Uterus (tissue), 4 donors: ENCODE measurements around the gene NCOR2. TPM values are rescaled to one million over a fixed set of nuclear protein-coding genes. Genes with fewer than 3 reads are reported as not detected.

Source experiments
- DNase-seq, 2 donors: peaks; one replicate each; pipeline ENCODE4 v3.0.0-alpha.2; 2019 to 2020
- H3K27ac ChIP-seq, 2 donors: fragments of 200-600 bp; sonication (generic); 1 replicate in 1 of 2; 2 replicates in 1 of 2; pipeline ENCODE4 v1.5.1; 2016 to 2018
- H3K27me3 ChIP-seq, 2 donors: fragments of 200-600 bp; sonication (generic); one replicate each; pipeline ENCODE4 v1.5.1; 2018 to 2019; ENCODE audit warnings: control low read depth in 1 of 2
- H3K36me3 ChIP-seq, 2 donors: fragments of 200-600 bp; sonication (generic); one replicate each; pipeline ENCODE4 v1.5.1; 2019; ENCODE audit warnings: control low read depth in 1 of 2
- H3K4me1 ChIP-seq, 2 donors: fragments of 200-600 bp; sonication (generic); one replicate each; pipeline ENCODE4 v1.5.1; 2018 to 2019; ENCODE audit warnings: control low read depth in 1 of 2
- H3K4me3 ChIP-seq, 2 donors: fragments of 200-600 bp; sonication (generic); 1 replicate in 1 of 2; 2 replicates in 1 of 2; pipeline ENCODE4 v1.5.1; 2018 to 2019; ENCODE audit warnings: mild to moderate bottlenecking in 1 of 2
- H3K9me3 ChIP-seq, 2 donors: fragments of 200-600 bp; sonication (generic); one replicate each; pipeline ENCODE4 v1.5.1; 2019; ENCODE audit warnings: control low read depth in 1 of 2
- POLR2A ChIP-seq, 2 donors: fragments of 450-650 bp; IDR thresholded peaks; one replicate each; pipeline ENCODE4 v1.6.1; 2016; ENCODE audit warnings: antibody characterized with exemption in 2 of 2, mild to moderate bottlenecking in 1 of 2, moderate library complexity in 1 of 2
- intact Hi-C: fragments of 100-400 bp; cut with DNase I; formaldehyde crosslinking; loops from one replicate; pipeline ENCODE4 v1.15.1; 2023; ENCODE audit warnings: low total_unique reads
- total RNA-seq, 4 donors: library from RNA; depleted of rRNA in 3 of 4; stranded (reverse); fragments of >200 nt in 3 of 4; gene quantifications; one replicate each; pipeline versions ENCODE4 v1.1.0 to v1.2.4, GENCODE V29; 2014 to 2023
- TF ChIP-seq, protein P1 (sequence below), 4 experiments: fragments of 200-600 bp in 2 of 4; fragments of 450-650 bp in 2 of 4; sonication (generic) in 2 of 4; IDR thresholded peaks; one replicate each; pipeline ENCODE4 v1.5.1; 2016 to 2019; ENCODE audit warnings: antibody characterized with exemption in 4 of 4, mild to moderate bottlenecking in 2 of 4, moderate library complexity in 1 of 4
- donor health status: DM: yes; HTN: yes; CAD: no.

Gene NCOR2
- total RNA-seq, 4 donors from 2014 or later = 65.1 to 436 (median 102) TPM

DNA sequence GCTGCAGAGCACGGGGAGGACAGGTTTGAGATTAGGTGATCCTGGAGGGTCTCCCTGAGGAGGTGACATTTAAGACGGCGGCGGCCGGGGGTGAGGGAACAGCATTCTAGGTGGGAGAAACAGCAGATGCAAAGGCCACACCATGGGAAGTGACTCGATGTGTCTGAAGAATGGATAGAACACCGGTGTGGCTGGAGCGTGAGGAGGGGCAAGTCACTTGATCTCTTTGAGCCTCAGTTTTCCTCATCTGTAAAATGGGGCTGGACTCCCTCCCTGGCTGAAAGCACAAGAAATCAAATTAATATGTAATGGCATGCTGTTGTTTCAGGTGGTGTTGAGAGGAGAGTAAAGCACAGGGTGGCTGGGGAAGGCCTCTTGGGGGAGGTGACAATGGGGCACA is 10.0 kb upstream of the NCOR2 start:
- no peak overlapping the region for H3K27ac ChIP-seq
- no peaks in the 10 kb centered on the region for H3K9me3 ChIP-seq
- H3K4me3 ChIP-seq = no peak overlapping the region
- no peaks in the 10 kb centered on the region for H3K36me3 ChIP-seq
- no peaks in the 10 kb centered on the region for H3K27me3 ChIP-seq
- no peak for DNase-seq
- intact Hi-C loops = no loop called here
- no peaks in the 10 kb centered on the region for H3K4me1 ChIP-seq
- TF ChIP-seq POLR2A (IDR thresholded peaks at IDR 0.05) = no peak
- TF ChIP-seq, protein P1, sequence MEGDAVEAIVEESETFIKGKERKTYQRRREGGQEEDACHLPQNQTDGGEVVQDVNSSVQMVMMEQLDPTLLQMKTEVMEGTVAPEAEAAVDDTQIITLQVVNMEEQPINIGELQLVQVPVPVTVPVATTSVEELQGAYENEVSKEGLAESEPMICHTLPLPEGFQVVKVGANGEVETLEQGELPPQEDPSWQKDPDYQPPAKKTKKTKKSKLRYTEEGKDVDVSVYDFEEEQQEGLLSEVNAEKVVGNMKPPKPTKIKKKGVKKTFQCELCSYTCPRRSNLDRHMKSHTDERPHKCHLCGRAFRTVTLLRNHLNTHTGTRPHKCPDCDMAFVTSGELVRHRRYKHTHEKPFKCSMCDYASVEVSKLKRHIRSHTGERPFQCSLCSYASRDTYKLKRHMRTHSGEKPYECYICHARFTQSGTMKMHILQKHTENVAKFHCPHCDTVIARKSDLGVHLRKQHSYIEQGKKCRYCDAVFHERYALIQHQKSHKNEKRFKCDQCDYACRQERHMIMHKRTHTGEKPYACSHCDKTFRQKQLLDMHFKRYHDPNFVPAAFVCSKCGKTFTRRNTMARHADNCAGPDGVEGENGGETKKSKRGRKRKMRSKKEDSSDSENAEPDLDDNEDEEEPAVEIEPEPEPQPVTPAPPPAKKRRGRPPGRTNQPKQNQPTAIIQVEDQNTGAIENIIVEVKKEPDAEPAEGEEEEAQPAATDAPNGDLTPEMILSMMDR (IDR thresholded peaks at IDR 0.05) = no peak

DNA sequence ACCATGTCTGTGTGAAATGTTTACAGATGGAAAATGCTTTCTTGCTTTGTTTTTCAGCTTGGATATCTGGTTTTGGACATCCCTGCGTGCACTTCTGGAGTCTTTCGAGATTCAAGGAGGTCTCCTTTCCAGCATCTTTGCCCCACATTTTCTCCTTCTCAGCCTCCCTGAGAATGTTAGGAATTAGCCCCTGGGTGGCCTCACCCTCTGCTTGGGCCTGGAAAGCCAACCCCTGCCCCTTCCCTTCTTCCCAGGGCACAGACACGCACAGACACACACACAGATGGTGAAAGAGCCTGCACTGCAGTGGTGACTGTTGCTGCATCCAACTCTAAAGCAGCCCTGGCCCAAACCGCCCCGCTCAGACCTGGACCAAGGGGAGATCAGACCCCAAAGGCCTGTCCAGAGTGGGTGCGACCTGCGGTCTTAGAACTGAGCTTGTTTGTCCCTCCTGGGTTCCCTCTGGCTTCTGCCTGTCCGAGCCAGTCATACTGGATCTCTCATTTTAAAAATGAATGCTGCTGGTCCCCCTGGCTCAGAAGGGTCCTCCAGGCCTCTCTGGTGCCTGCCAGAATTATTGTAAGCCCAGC is 8.7 kb upstream of the NCOR2 start:
- H3K4me1 ChIP-seq = no peaks in the 10 kb centered on the region
- H3K36me3 ChIP-seq = no peaks in the 10 kb centered on the region
- no peaks in the 10 kb centered on the region for H3K9me3 ChIP-seq
- no peak overlapping the region for H3K27ac ChIP-seq
- TF ChIP-seq, protein P1 (IDR thresholded peaks at IDR 0.05) = no peak
- no peak for TF ChIP-seq POLR2A (IDR thresholded peaks at IDR 0.05)
- no peaks in the 10 kb centered on the region for H3K27me3 ChIP-seq
- DNase-seq = no peak
- intact Hi-C loops = no loop called here
- H3K4me3 ChIP-seq = no peak overlapping the region

DNA sequence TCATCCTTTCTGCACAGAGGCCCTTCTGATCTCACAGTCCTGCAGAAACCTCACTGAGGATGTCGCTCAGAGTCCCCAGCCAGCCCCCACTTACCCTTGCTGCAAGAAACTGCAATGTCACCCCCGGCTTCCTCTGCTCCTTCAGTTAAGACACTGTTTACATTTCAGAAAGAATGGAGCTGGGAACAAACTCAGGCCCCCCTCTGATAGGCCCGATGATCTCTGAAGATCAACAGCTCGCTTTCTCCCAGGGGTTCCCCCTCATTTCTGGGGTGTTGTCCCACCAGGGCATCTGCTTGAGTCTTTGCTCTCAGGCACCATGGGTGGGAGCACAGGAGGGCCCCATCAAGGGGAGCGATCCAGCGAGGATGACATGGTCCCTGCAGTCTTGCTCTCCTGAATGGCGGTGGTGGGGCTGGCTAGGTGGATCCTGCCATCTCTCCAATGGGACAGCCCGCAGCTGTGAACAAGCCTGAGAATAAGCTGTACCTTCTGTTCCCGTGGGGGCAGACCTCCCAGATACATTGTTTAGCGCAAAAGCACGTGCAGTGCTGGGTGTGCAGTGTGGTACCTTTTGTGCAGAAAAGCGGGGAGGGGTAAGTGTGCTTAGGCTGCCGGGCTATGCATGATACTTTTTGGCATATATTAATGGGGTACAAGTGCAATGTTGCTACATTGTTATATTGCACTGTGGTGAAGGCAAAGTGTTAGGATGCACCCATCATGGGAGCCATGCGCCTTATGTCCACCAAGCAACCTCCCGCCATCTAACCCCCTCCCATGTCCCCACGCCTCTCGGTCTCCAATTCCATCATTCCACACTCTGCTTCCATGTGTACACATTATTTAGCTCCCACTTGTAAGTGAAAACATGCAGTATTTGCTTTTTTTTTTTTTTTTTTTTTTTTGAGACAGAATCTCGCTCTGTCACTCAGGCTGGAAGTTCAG is 6.7 kb upstream of the NCOR2 start:
- H3K9me3 ChIP-seq = no peaks in the 10 kb centered on the region
- TF ChIP-seq, protein P1 (IDR thresholded peaks at IDR 0.05) = no peak
- TF ChIP-seq POLR2A (IDR thresholded peaks at IDR 0.05) = no peak
- H3K4me3 ChIP-seq = no peak overlapping the region
- DNase-seq = no peak
- H3K27me3 ChIP-seq = no peaks in the 10 kb centered on the region
- intact Hi-C loops = no loop called here
- no peak overlapping the region for H3K27ac ChIP-seq
- H3K4me1 ChIP-seq = peaks cover 0 to 1% of the 10 kb centered on the region in 2 donors
- H3K36me3 ChIP-seq = no peaks in the 10 kb centered on the region

DNA sequence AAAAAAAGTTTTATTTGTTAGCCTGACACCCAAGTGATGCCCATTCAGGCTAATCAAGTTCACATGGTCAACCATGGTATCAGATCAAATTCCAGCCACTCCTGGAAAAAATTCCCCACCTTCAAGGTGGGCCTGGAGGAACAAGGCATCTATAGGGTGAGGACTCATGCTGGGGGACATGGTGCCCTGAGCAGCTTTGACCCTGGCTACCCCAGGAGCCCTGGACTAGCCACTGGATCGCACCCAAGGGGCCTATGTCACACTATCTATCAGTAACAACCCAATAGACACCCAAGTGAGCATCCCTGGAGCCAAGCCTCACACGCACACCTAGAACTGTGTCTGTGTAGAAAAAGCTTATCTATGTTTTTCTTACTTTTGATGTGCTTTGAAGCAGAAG is 4.1 kb upstream of the NCOR2 start:
- Histone ChIP-seq H3K4me3 (no peak overlapping the region), H3K4me1 (peaks cover 0 to 14% of the 10 kb centered on the region in 2 donors), H3K9me3 (no peaks in the 10 kb centered on the region), H3K27ac (no peak overlapping the region), H3K27me3 (no peaks in the 10 kb centered on the region), H3K36me3 (no peaks in the 10 kb centered on the region)
- TF ChIP-seq POLR2A (IDR thresholded peaks at IDR 0.05) = no peak
- TF ChIP-seq, protein P1 (IDR thresholded peaks at IDR 0.05) = no peak
- no peak for DNase-seq
- intact Hi-C loops = no loop called here

DNA sequence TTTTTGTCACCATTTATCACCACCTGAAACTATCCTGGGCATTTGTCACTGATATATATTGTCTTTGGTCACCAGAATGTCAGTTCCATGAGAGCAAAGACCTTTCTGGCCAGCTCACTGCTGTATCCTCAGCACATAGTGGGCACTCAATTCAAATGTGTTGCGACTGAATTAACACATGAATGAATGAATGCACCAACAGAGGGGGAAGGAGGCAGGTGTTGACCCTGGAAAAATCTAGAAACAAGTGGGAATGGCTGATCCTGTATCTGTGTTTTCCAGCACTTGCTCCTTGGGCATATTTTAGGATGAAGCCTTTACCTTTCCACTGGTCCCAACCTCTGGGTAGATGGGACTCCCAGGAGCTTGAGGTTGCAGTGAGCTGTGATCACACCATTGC is 3.4 kb upstream of the NCOR2 start:
- intact Hi-C loops = no loop called here
- Histone ChIP-seq H3K4me1 (peaks cover 0 to 14% of the 10 kb centered on the region in 2 donors), H3K9me3 (no peaks in the 10 kb centered on the region), H3K27ac (no peak overlapping the region), H3K36me3 (no peaks in the 10 kb centered on the region), H3K4me3 (no peak overlapping the region), H3K27me3 (no peaks in the 10 kb centered on the region)
- DNase-seq = no peak
- TF ChIP-seq, protein P1 (IDR thresholded peaks at IDR 0.05) = no peak
- TF ChIP-seq POLR2A (IDR thresholded peaks at IDR 0.05) = no peak
